Prostate gland (tissue), 2 donors: ENCODE measurements around the gene MICU1.

Experiments
- POLR2A ChIP-seq: fragments of 450-650 bp; IDR thresholded peaks from one replicate; pipeline ENCODE4 v1.6.1; 2016; ENCODE audit warnings: antibody characterized with exemption, mild to moderate bottlenecking
- POLR2AphosphoS5 ChIP-seq: sonication (generic); formaldehyde crosslinking; IDR thresholded peaks from one replicate; pipeline ENCODE4 v1.6.1; 2017; ENCODE audit warnings: antibody characterized with exemption
- TF ChIP-seq, protein P1 (sequence below), 4 experiments: fragments of 200-600 bp in 2 of 4; fragments of 450-650 bp in 2 of 4; sonication (generic) in 2 of 4; IDR thresholded peaks; 1 replicate in 3 of 4; 2 replicates in 1 of 4; pipeline ENCODE4 v1.5.1; 2016 to 2019; ENCODE audit warnings: antibody characterized with exemption in 4 of 4, mild to moderate bottlenecking in 2 of 4, moderate library complexity in 2 of 4

DNA sequence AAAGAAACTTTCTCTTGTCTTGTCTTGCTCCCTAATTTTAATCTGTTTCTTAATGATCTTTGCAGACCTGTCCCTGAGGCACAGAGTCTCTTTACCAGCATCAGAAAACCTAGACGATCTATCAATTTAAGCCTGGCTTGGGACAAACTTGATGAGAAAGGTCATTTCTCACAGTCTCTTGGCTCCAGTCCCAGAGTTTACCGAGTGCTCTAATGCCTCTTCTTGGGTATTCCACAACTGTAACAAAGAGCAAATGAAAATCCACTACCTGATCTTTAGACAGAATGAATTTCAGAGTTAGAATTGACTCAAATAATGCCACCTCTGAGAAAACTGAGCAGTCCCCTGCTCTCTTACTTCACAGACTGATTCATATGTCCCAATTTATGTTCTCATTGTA is 164.8 kb downstream of the MICU1 start:
- TF ChIP-seq, protein P1, sequence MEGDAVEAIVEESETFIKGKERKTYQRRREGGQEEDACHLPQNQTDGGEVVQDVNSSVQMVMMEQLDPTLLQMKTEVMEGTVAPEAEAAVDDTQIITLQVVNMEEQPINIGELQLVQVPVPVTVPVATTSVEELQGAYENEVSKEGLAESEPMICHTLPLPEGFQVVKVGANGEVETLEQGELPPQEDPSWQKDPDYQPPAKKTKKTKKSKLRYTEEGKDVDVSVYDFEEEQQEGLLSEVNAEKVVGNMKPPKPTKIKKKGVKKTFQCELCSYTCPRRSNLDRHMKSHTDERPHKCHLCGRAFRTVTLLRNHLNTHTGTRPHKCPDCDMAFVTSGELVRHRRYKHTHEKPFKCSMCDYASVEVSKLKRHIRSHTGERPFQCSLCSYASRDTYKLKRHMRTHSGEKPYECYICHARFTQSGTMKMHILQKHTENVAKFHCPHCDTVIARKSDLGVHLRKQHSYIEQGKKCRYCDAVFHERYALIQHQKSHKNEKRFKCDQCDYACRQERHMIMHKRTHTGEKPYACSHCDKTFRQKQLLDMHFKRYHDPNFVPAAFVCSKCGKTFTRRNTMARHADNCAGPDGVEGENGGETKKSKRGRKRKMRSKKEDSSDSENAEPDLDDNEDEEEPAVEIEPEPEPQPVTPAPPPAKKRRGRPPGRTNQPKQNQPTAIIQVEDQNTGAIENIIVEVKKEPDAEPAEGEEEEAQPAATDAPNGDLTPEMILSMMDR (IDR thresholded peaks at IDR 0.05) = no peak
- TF ChIP-seq POLR2A (no peak), POLR2AphosphoS5 (no peak)
